H1 (cell line): Measurements from ENCODE around the gene FHOD1. TPM values are rescaled to one million over a fixed set of nuclear protein-coding genes. Genes with fewer than 3 reads are reported as not detected.

Experiments used
- E2F6 ChIP-seq: IDR thresholded peaks from 2 replicates; pipeline ENCODE4 v1.6.1; 2012; ENCODE audit warnings: inconsistent platforms
- FOSL1 ChIP-seq: IDR thresholded peaks from 2 replicates; pipeline ENCODE4 v1.6.1; 2011; ENCODE audit warnings: mild to moderate bottlenecking, low read depth, low read length, moderate library complexity; ENCODE audit not compliant: insufficient read depth
- GABPA ChIP-seq: IDR thresholded peaks from 2 replicates; pipeline ENCODE4 v1.6.1; 2011; ENCODE audit warnings: mild to moderate bottlenecking, low read length, moderate library complexity, borderline replicate concordance; ENCODE audit not compliant: insufficient read depth
- HDAC2 ChIP-seq, 2 experiments: fragments of 300-600 bp in 1 of 2; sonication (generic) in 1 of 2; IDR thresholded peaks; 2 replicates each; pipeline ENCODE4 v1.6.1; 2011 to 2012; ENCODE audit warnings: low read depth in 2 of 2, low read length in 2 of 2, mild to moderate bottlenecking in 2 of 2, moderate library complexity in 2 of 2, borderline replicate concordance in 1 of 2, inconsistent platforms in 1 of 2
- HDAC6 ChIP-seq: IDR thresholded peaks from one replicate; pipeline ENCODE4 v1.7.1; 2012; ENCODE audit warnings: low read depth, mild to moderate bottlenecking, inconsistent platforms, low read length, moderate library complexity
- KDM1A ChIP-seq: fragments of 200-600, 300-600 bp; sonication (generic); IDR thresholded peaks from 2 replicates; pipeline ENCODE4 v1.7.1; 2016; ENCODE audit warnings: mild to moderate bottlenecking, low read length, borderline replicate concordance
- POU5F1 ChIP-seq: IDR thresholded peaks from 2 replicates; pipeline ENCODE4 v1.6.1; 2011; ENCODE audit warnings: low read depth, mild to moderate bottlenecking, low read length, moderate library complexity
- SIN3A ChIP-seq, 2 experiments: IDR thresholded peaks in 1 of 2; conservative IDR thresholded peaks in 1 of 2; 2 replicates each; pipeline ENCODE4 v1.6.1; 2011 to 2012; ENCODE audit warnings: low read length in 2 of 2, improper control_type of control experiment in 1 of 2, low read depth in 1 of 2, mild to moderate bottlenecking in 1 of 2
- YY1 ChIP-seq: IDR thresholded peaks from 2 replicates; pipeline ENCODE4 v1.6.1; 2011; ENCODE audit warnings: low read depth, mild to moderate bottlenecking, low read length
- polyA plus RNA-seq, 7 experiments: library from polyadenylated mRNA; depleted of rRNA in 3 of 7; stranded (reverse) in 5 of 7; unstranded in 2 of 7; fragments of >200 nt in 5 of 7; fragments of 200-250 nt in 2 of 7; gene quantifications; 1 replicate in 5 of 7; 2 replicates in 1 of 7; 4 replicates in 1 of 7; pipeline versions ENCODE4 v1.2.1 to v1.2.3, GENCODE V29; 2011 to 2013; ENCODE audit warnings: missing spikeins in 2 of 7, mixed read lengths in 2 of 7
- total RNA-seq: library from RNA; stranded (reverse); fragmentation: NEBNext Ultra II Directional; extraction: Animal tissue kit (Norgen Biotek cat#: 25700); gene quantifications from 2 replicates; pipeline ENCODE4 v1.2.1, GENCODE V29; 2021

FHOD1 gene
- total and polyA plus RNA-seq, 2 of the 8 experiments (the other 6 are each of a cell fraction or from before 2014, with no cell fraction given): 31.3 to 60.7 TPM

- TF ChIP-seq GABPA (no peak), FOSL1 (no peak), HDAC2 (IDR thresholded peaks at IDR 0.05; ENCODE audit: borderline replicate concordance in 1 of 2, low read depth in 2 of 2, low read length in 2 of 2) (no peak), E2F6 (no peak), SIN3A (conservative IDR thresholded peaks at IDR 0.05 in 1 of 2, IDR thresholded peaks at IDR 0.05 in 1 of 2; ENCODE audit: low read depth in 1 of 2, low read length in 2 of 2) (no peak), HDAC6 (no peak), KDM1A (no peak), POU5F1 (no peak), YY1 (no peak)
- TF ChIP-seq, all 59 proteins: peak for 0
These were observed 11.0 kb upstream of the FHOD1 start (continued) for GRCh38 chr16:67258161-67258835.
